GM19023 (cell line): ENCODE results near the gene CEP97.

Experiments
- ATAC-seq: cut with Tn5 transposase; IDR thresholded peaks from one replicate; pipeline ENCODE4 v1.9.1; 2021; ENCODE audit warnings: mild to moderate bottlenecking, moderate library complexity; ENCODE audit not compliant: unreplicated experiment

The CEP97 gene

DNA sequence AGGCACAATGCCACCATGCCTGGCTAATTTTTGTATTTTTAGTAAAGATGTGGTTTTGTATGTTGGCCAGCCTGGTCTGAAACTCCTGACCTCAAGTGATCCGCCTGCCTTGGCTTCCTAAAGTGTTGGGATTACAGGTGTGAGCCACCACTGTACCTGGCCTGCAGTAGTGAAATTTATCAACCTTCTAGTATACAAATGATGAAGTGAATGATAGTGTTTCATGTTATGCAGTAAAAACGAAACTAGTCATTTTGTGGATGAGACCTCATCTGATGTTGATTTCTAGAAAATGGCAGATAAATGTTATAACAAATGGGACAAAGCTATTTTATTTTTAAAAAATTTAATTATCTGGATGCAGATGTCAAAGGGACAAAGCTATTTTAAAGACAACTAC lies 87.5 kb downstream of the CEP97 start:
- no peak for ATAC-seq

DNA sequence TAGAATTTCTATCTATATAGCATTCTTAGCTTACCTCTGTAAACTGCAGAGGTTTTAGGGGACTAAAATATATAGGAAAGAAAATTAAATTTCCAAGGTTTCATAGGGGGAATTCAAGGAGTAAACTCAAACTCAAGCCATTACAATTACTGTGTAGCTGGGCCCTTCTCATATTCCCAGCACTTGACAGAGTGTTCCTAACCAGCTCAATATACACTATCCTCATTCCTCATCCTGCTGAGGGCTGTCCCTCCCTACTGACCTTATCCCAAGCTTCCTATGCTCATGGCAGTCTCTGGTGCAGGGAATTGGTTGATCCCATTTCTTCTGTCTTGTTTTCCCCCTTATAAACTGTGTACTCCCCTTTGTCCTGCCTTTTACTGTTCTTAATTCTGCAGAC lies 88.5 kb downstream of the CEP97 start:
- ATAC-seq, result no peak

DNA sequence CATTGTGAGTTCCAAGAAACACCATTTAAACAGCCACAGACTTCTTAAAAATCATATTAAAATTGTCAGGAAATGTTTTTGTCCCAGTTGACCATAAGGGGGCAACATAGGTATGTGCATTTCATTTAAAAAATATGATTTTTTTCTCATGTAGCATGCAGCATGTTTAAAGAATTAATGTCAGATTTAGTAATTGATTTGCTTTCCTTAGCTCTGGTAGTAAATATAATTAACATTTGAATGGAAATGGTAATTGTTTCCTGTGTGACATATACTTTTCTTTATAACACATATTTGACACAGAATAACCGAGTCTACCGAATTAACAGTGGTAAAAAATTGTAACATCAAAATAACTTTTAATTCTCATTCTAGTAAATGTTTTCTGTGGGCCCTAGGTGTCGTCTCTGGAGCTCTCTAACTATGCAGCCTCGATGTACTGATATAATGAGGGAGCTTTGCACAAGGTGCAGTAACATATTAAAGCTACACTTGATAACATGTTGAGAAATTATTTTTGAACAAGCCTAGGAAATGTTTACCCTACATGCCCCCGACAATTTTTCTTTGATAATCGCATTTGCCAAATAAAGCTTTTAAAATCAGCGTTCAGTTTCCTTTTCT lies 89.5 kb downstream of the CEP97 start:
- no peak for ATAC-seq

DNA sequence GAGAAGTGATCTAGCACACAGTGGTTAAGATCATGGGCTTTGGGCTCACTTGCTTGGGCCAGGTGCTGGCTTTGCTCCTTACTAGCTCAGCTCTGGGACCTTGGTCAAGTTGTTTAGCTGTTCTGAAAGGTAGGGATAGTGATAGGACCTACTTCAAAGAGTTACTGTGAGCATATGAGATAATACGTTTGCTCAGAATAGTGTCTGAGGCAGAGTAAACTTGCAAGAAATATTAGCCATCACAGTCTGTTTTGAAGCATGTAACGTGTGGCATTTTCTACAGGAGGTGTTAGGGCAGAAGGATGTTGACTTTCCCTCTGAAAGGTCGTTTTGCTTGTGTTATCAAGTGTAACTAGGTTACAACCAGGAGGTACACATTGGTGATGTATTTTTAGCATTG lies 90.4 kb downstream of the CEP97 start:
- ATAC-seq, result no peak

DNA sequence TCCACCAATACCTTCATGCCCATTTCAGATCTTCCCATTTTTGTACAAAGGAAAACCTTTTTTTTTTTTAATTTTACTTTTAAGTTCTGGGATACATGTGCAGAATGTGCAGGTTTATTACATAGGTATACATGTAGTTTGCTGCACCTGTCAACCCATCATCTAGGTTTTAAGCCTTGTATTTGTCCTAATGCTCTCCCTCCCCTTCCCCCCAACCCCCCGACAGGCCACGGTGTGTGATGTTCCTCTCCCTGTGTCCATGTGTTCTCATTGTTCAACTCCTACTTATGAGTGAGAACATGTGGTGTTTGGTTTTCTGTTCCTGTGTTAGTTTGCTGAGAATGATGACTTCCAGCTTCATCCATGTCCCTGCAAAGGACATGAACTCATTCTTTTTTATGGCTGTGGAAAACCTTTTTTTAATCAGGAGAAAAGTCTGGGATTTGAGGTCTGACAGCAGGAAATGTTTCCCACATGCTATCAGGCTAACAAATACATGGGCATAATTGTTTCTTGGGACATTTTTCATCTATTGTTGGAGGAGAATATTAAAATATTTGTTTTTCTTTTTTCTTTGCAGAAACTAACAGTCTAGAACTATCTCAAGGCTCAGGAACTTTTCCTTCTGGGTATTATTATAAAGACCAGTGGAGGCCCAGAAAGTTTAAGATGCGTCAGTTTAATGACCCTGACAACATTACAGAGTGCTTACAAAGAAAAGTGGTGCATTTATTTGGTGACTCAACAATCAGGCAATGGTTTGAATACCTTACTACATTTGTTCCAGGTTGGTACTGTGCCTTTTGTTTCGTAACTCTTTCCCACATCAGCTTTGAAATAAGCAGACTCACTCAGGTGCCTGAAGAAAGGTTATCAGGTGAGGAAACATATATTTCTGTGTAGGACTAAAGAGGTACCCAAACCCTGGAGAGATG lies 92.1 kb downstream of the CEP97 start:
- no peak for ATAC-seq

DNA sequence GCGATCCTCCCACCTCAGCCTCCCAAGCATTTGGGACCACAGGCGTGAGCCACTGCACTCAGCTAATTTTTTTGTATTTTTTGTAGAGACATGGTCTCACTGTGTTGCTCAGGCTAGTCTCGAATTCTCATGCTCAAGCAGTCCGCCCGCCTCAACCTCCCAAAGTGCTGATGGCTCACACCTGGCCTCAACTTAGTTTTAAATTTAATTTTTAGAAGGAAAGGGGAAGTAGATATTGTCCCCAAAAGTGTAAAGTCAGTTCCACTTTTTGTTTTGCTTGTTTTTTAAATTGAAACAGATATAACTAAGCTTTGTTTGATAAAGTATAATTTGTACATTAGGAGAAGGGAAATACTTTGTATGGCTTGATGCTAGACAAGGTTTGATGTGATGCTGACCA lies 93.6 kb downstream of the CEP97 start:
- no peak for ATAC-seq

DNA sequence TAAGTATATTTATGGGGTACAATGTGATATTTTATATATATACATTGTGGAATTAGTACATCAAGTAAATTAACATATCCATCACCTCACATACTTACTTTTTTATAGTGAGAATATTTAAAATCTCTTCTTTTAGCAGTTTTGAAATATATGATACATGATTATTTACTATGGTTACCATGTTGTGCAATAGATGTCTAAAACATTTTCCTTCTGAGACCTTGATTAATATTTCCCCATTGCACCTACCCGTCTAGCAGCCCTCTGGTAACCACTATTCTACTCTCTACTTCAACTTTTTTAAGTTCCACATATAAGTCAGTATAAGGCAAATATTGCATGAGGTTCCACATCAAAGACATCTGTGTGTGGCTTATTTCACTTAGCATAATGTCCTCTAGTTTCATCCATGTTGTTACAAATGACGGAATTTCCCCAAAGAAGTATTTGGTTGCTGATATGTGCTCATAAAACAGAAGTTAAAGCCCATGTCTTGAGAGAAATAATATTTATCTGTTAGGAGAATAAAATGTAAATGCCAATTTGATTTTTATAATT lies 95.3 kb downstream of the CEP97 start:
- peak; percentile 68 for ATAC-seq
